ENCODE data around the gene IRF1. TPM values are rescaled to one million over a fixed set of nuclear protein-coding genes. Genes with fewer than 3 reads are reported as not detected.
"Not testable (repeated sequence)": the region's sequence is repeated elsewhere in the genome, so short reads cannot be mapped to it uniquely, and the experiment has no call there.

Gene IRF1
- 12.6 TPM for total RNA-seq
- long read RNA-seq, transcript IRF1-201 (10 exons, 3,579 nt) = major isoform, 5 of 16 reads
- long read RNA-seq, partial matches to known transcripts = 6 of 16 reads
- long read RNA-seq, other reads (novel, unspliced or antisense) = 5 of 16 reads

GRCh38 chr5:132490484-132491367, at the start of gene IRF1:
TSS of gene IRF1 (minus strand) at chr5:132490773. CDS start at chr5:132489478, 1,295 bp downstream.
- intact Hi-C loops (cut with micrococcal nuclease) = loop anchor here (10.0 kb wide), 1 partner anchor 76 kb away; no protein-coding TSS in a partner anchor
- ATAC-seq (peak; percentile 90), DNase-seq (peak; percentile 98)

GRCh38 chr5:132540149-132540548, 49.6 kb upstream of the IRF1 start:
- no peak for DNase-seq
- no peak for ATAC-seq
- intact Hi-C loops (cut with micrococcal nuclease) = no loop called here

- ATAC-seq (no peak), DNase-seq (no peak)
- intact Hi-C loops (cut with micrococcal nuclease) = no loop called here
Measured at GRCh38 chr5:132539716-132540115, 49.1 kb upstream of the IRF1 start.

- no peak for ATAC-seq
- no peak for DNase-seq
- intact Hi-C loops (cut with micrococcal nuclease) = no loop called here
Measured at GRCh38 chr5:132530946-132531345, 40.4 kb upstream of the IRF1 start.

- no peak for DNase-seq
Measured at GRCh38 chr5:132528866-132529634, 38.5 kb upstream of the IRF1 start.

GRCh38 chr5:132528021-132528420, 37.4 kb upstream of the IRF1 start:
- DNase-seq = no peak
- intact Hi-C loops (cut with micrococcal nuclease) = no loop called here
- ATAC-seq = no peak

More at GRCh38 chr5:132528866-132529634, 38.5 kb upstream of the IRF1 start:
- intact Hi-C loops (cut with micrococcal nuclease) = no loop called here
- ATAC-seq = no peak

GRCh38 chr5:132526974-132527564, 36.5 kb upstream of the IRF1 start:
- ATAC-seq (no peak), DNase-seq (no peak)
- intact Hi-C loops (cut with micrococcal nuclease) = no loop called here

- ATAC-seq = peak; percentile 86
- DNase-seq = no peak
- intact Hi-C loops (cut with micrococcal nuclease) = no loop called here
Measured at GRCh38 chr5:132526290-132526973, 35.9 kb upstream of the IRF1 start.

- DNase-seq (no peak), ATAC-seq (no peak)
- intact Hi-C loops (cut with micrococcal nuclease) = no loop called here
Measured at GRCh38 chr5:132525299-132525724, 34.7 kb upstream of the IRF1 start.

GRCh38 chr5:132524877-132525276, 34.3 kb upstream of the IRF1 start:
- intact Hi-C loops (cut with micrococcal nuclease); DNase-seq; ATAC-seq: not testable (repeated sequence)

- intact Hi-C loops (cut with micrococcal nuclease); DNase-seq; ATAC-seq: not testable (repeated sequence)
Measured at GRCh38 chr5:132522067-132522466, 31.5 kb upstream of the IRF1 start.

- intact Hi-C loops (cut with micrococcal nuclease); ATAC-seq; DNase-seq: not testable (repeated sequence)
Measured at GRCh38 chr5:132513618-132514336, 23.2 kb upstream of the IRF1 start.

GRCh38 chr5:132510076-132510475, 19.5 kb upstream of the IRF1 start:
- ATAC-seq (no peak), DNase-seq (no peak)
- intact Hi-C loops (cut with micrococcal nuclease) = no loop called here

GRCh38 chr5:132506094-132506692, 15.6 kb upstream of the IRF1 start:
- ATAC-seq = peak; percentile 41
- intact Hi-C loops (cut with micrococcal nuclease) = no loop called here
- DNase-seq = no peak

GRCh38 chr5:132505641-132506040, 15.1 kb upstream of the IRF1 start:
- ATAC-seq (no peak), DNase-seq (no peak)
- intact Hi-C loops (cut with micrococcal nuclease) = no loop called here

GRCh38 chr5:132504746-132505145, 14.2 kb upstream of the IRF1 start:
- ATAC-seq = no peak
- intact Hi-C loops (cut with micrococcal nuclease) = no loop called here
- DNase-seq = no peak

- ATAC-seq = peak; percentile 67
- DNase-seq = no peak
- intact Hi-C loops (cut with micrococcal nuclease) = no loop called here
Measured at GRCh38 chr5:132503244-132503643, 12.7 kb upstream of the IRF1 start.
